Neural cell (in vitro differentiated cells): ENCODE results near the gene PPFIA1. TPM values are rescaled to one million over a fixed set of nuclear protein-coding genes. Genes with fewer than 3 reads are reported as not detected.
"Not testable (repeated sequence)": the region's sequence is repeated elsewhere in the genome, so short reads cannot be mapped to it uniquely, and the experiment has no call there.

Source experiments
- H2AFZ ChIP-seq: fragments of 200-600, 300-800 bp; sonication (generic), shearing (Covaris generic); 2 replicates; pipeline ENCODE4 v1.6.0; 2014; ENCODE audit warnings: low read depth, mild to moderate bottlenecking, antibody characterized with exemption, low read length, moderate library complexity
- H3F3A ChIP-seq: fragments of 200-600 bp; shearing (Covaris generic); 2 replicates; pipeline ENCODE4 v1.6.1; 2016; ENCODE audit warnings: mild to moderate bottlenecking, moderate library complexity, mixed read lengths, antibody characterized with exemption, low read length; ENCODE audit not compliant: insufficient read depth, poor library complexity, severe bottlenecking
- H3K27ac ChIP-seq: fragments of 200-600, 300-800 bp; sonication (generic), shearing (Covaris generic); 2 replicates; pipeline ENCODE4 v1.5.1; 2014; ENCODE audit warnings: mild to moderate bottlenecking, low read length, moderate library complexity
- H3K27me3 ChIP-seq: fragments of 300-800, 200-600 bp; sonication (generic), shearing (Covaris generic); 2 replicates; pipeline ENCODE4 v1.6.0; 2014; ENCODE audit warnings: mild to moderate bottlenecking, low read depth, low read length, moderate library complexity; ENCODE audit not compliant: insufficient read depth
- H3K36me3 ChIP-seq: fragments of 300-800, 200-600 bp; sonication (generic), shearing (Covaris generic); 2 replicates; pipeline ENCODE4 v1.5.1; 2014; ENCODE audit warnings: mild to moderate bottlenecking, antibody characterized with exemption, low read length, moderate library complexity; ENCODE audit not compliant: insufficient read depth
- H3K4me2 ChIP-seq: fragments of 300-800, 200-600 bp; sonication (generic), shearing (Covaris generic); 2 replicates; pipeline ENCODE4 v1.6.0; 2014; ENCODE audit warnings: mild to moderate bottlenecking, low read length
- H3K4me3 ChIP-seq: fragments of 300-800, 200-600 bp; sonication (generic), shearing (Covaris generic); 2 replicates; pipeline ENCODE4 v1.5.1; 2014; ENCODE audit warnings: mild to moderate bottlenecking, low read length, moderate library complexity
- H3K79me2 ChIP-seq: fragments of 200-600 bp; shearing (Covaris generic); replicated peaks from 2 replicates; pipeline ENCODE4 v1.6.0; 2014; ENCODE audit warnings: mild to moderate bottlenecking, low read length, moderate library complexity; ENCODE audit not compliant: insufficient read depth
- H3K9ac ChIP-seq: fragments of 300-800, 200-600 bp; sonication (generic), shearing (Covaris generic); 2 replicates; pipeline ENCODE4 v1.6.1; 2016; ENCODE audit warnings: mild to moderate bottlenecking, low read length, mixed read lengths
- H3K9me2 ChIP-seq: fragments of 200-600 bp; shearing (Covaris generic); 2 replicates; pipeline ENCODE4 v1.6.1; 2016; ENCODE audit warnings: mild to moderate bottlenecking, low read length, mixed read lengths; ENCODE audit not compliant: insufficient read depth
- H3K9me3 ChIP-seq: fragments of 200-600, 300-800 bp; sonication (generic), shearing (Covaris generic); 2 replicates; pipeline ENCODE4 v1.6.1; 2016; ENCODE audit warnings: mild to moderate bottlenecking, mixed run types, low read length, moderate library complexity, mixed read lengths
- H4K20me1 ChIP-seq: fragments of 200-600 bp; shearing (Covaris generic); 2 replicates; pipeline ENCODE4 v1.6.1; 2016; ENCODE audit warnings: mild to moderate bottlenecking, mixed run types; ENCODE audit not compliant: insufficient read depth
- EP300 ChIP-seq: fragments of 450-650 bp; conservative IDR thresholded peaks from 2 replicates; pipeline ENCODE4 v1.6.1; 2014; ENCODE audit warnings: antibody characterized with exemption, mild to moderate bottlenecking, moderate library complexity; ENCODE audit not compliant: poor library complexity, severe bottlenecking
- EZH2 ChIP-seq: fragments of 200-600, 300-800 bp; shearing (Covaris generic), sonication (generic); IDR thresholded peaks from 2 replicates; pipeline ENCODE4 v1.6.1; 2014; ENCODE audit warnings: antibody characterized with exemption, low read length, borderline replicate concordance, mild to moderate bottlenecking; ENCODE audit not compliant: insufficient read depth, poor library complexity, severe bottlenecking
- MXI1 ChIP-seq: fragments of 450-650 bp; conservative IDR thresholded peaks from 2 replicates; pipeline ENCODE4 v1.6.1; 2014; ENCODE audit warnings: antibody characterized with exemption, mild to moderate bottlenecking; ENCODE audit not compliant: poor library complexity, severe bottlenecking
- POLR2AphosphoS5 ChIP-seq: IDR thresholded peaks from 2 replicates; pipeline ENCODE4 v1.6.1; 2012
- RAD21 ChIP-seq: fragments of 450-650 bp; conservative IDR thresholded peaks from 2 replicates; pipeline ENCODE4 v1.6.1; 2014; ENCODE audit warnings: antibody characterized with exemption, mild to moderate bottlenecking, moderate library complexity
- SMC3 ChIP-seq: fragments of 450-650 bp; conservative IDR thresholded peaks from 2 replicates; pipeline ENCODE4 v1.6.1; 2014; ENCODE audit warnings: antibody characterized with exemption, mild to moderate bottlenecking, moderate library complexity; ENCODE audit not compliant: poor library complexity
- TAF1 ChIP-seq: IDR thresholded peaks from 2 replicates; pipeline ENCODE4 v1.6.1; 2012; ENCODE audit warnings: low read depth
- polyA plus RNA-seq: library from polyadenylated mRNA; depleted of rRNA; stranded (reverse); fragments of >200 nt; gene quantifications from 2 replicates; pipeline ENCODE4 v1.2.3, GENCODE V29; 2014
- TF ChIP-seq, protein P1 (sequence below): fragments of 450-650 bp; IDR thresholded peaks from 2 replicates; pipeline ENCODE4 v1.5.1; 2014; ENCODE audit warnings: antibody characterized with exemption, mild to moderate bottlenecking, moderate library complexity; ENCODE audit not compliant: poor library complexity, severe bottlenecking
- TF ChIP-seq, protein P2 (sequence below): IDR thresholded peaks from 2 replicates; pipeline ENCODE4 v1.6.1; 2012; ENCODE audit warnings: borderline replicate concordance

The PPFIA1 gene
- polyA plus RNA-seq, 1 donor from 2014 or later: 48.9 TPM

DNA sequence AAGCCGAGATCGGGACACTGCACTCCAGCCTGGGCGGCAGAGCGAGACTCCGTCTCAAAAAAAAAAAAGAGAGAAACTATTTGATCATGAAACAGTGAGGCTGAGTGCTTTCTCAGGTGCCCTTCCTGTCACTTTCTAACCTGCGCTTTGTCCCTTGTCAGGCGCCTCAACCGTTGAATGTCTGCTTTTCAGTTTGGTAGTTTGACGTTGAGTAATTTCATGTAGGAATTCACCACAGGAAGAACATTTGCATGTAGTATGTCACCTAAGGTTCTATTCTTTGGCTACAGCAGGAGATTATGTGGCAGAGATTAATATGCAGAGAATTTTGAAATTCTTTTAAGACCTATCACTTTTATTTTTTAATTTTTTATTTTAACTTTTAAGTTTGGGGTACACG lies 57.2 kb downstream of the PPFIA1 start:
- no peaks in the 10 kb centered on the region for H3K9me2 ChIP-seq
- no peaks in the 10 kb centered on the region for H3K27me3 ChIP-seq
- H3K9ac ChIP-seq: no peak overlapping the region
- H3K36me3 ChIP-seq: no peaks in the 10 kb centered on the region
- no peaks in the 10 kb centered on the region for H3K79me2 ChIP-seq
- H4K20me1 ChIP-seq: no peaks in the 10 kb centered on the region
- no peak overlapping the region for H3K27ac ChIP-seq
- no peaks in the 10 kb centered on the region for H3F3A ChIP-seq
- H3K9me3 ChIP-seq: no peaks in the 10 kb centered on the region
- H3K4me3 ChIP-seq: no peak overlapping the region
- H2AFZ ChIP-seq: no peak overlapping the region
- no peak for TF ChIP-seq TAF1
- TF ChIP-seq, protein P1, sequence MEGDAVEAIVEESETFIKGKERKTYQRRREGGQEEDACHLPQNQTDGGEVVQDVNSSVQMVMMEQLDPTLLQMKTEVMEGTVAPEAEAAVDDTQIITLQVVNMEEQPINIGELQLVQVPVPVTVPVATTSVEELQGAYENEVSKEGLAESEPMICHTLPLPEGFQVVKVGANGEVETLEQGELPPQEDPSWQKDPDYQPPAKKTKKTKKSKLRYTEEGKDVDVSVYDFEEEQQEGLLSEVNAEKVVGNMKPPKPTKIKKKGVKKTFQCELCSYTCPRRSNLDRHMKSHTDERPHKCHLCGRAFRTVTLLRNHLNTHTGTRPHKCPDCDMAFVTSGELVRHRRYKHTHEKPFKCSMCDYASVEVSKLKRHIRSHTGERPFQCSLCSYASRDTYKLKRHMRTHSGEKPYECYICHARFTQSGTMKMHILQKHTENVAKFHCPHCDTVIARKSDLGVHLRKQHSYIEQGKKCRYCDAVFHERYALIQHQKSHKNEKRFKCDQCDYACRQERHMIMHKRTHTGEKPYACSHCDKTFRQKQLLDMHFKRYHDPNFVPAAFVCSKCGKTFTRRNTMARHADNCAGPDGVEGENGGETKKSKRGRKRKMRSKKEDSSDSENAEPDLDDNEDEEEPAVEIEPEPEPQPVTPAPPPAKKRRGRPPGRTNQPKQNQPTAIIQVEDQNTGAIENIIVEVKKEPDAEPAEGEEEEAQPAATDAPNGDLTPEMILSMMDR: no peak
- no peak for TF ChIP-seq RAD21
- TF ChIP-seq POLR2AphosphoS5: no peak
- no peak for TF ChIP-seq SMC3
- TF ChIP-seq, protein P2, sequence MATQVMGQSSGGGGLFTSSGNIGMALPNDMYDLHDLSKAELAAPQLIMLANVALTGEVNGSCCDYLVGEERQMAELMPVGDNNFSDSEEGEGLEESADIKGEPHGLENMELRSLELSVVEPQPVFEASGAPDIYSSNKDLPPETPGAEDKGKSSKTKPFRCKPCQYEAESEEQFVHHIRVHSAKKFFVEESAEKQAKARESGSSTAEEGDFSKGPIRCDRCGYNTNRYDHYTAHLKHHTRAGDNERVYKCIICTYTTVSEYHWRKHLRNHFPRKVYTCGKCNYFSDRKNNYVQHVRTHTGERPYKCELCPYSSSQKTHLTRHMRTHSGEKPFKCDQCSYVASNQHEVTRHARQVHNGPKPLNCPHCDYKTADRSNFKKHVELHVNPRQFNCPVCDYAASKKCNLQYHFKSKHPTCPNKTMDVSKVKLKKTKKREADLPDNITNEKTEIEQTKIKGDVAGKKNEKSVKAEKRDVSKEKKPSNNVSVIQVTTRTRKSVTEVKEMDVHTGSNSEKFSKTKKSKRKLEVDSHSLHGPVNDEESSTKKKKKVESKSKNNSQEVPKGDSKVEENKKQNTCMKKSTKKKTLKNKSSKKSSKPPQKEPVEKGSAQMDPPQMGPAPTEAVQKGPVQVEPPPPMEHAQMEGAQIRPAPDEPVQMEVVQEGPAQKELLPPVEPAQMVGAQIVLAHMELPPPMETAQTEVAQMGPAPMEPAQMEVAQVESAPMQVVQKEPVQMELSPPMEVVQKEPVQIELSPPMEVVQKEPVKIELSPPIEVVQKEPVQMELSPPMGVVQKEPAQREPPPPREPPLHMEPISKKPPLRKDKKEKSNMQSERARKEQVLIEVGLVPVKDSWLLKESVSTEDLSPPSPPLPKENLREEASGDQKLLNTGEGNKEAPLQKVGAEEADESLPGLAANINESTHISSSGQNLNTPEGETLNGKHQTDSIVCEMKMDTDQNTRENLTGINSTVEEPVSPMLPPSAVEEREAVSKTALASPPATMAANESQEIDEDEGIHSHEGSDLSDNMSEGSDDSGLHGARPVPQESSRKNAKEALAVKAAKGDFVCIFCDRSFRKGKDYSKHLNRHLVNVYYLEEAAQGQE: no peak
- no peak for TF ChIP-seq EP300
- TF ChIP-seq MXI1: no peak
- no peak for TF ChIP-seq EZH2
- H3K4me2 ChIP-seq: no peak overlapping the region

DNA sequence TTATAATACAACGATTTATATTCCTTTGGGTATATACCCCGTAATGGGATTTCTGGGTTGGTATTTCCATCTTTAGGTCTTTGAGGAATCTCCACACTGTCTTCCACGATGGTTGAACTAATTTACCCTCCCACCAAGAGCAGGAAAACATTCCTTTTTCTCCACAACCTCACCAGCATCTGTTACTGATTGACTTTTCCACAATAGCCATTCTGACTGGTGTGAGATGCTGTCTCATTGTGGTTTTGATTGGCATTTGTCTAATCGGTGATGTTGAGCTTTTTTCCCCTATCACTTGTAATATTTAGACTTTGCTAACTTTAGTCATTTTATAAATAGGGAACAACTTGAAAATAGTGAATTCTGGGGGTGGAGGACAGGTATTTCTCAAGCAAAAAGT lies 58.1 kb downstream of the PPFIA1 start:
- Histone ChIP-seq H3K79me2 (no peaks in the 10 kb centered on the region), H3K9me2 (no peaks in the 10 kb centered on the region), H3K4me2 (no peak overlapping the region), H3K9ac (no peak overlapping the region), H3K27me3 (no peaks in the 10 kb centered on the region), H3K36me3 (no peaks in the 10 kb centered on the region), H3F3A (no peaks in the 10 kb centered on the region), H2AFZ (no peak overlapping the region), H3K27ac (no peak overlapping the region), H4K20me1 (no peaks in the 10 kb centered on the region), H3K4me3 (no peak overlapping the region), H3K9me3 (no peaks in the 10 kb centered on the region)
- no peak for TF ChIP-seq EZH2
- no peak for TF ChIP-seq POLR2AphosphoS5
- no peak for TF ChIP-seq SMC3
- TF ChIP-seq TAF1: no peak
- TF ChIP-seq, protein P2: no peak
- TF ChIP-seq RAD21: no peak
- TF ChIP-seq, protein P1: no peak

DNA sequence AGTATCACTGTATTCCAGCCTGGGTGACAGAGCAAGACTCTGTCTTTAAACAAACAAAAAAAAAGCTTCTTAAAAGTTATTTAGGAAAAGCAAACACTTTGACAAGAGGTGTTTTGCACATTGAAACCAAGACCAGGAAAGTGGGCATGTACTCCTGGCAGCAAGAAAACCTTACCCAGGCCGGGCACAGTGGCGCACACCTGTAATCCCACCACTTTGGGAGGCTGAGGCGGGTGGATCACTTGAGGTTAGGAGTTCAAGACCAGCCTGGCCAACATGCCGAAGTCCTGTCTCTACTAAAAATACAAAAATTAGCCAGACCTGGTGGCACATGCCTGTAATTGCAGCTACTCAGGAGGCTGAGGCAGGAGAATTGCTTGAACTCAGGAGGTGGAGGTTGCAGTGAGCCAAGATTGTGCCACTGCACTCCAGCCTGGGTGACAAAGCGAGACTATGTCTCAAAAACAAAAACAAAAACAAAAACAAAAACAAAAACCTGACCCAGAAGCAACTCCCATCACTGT lies 60.9 kb downstream of the PPFIA1 start:
- H3F3A ChIP-seq, H3K9me2 ChIP-seq, H4K20me1 ChIP-seq, H3K9ac ChIP-seq, H3K4me3 ChIP-seq, H3K27me3 ChIP-seq, H3K79me2 ChIP-seq, H3K9me3 ChIP-seq, H3K4me2 ChIP-seq, H3K36me3 ChIP-seq, H3K27ac ChIP-seq, H2AFZ ChIP-seq: not testable (repeated sequence)
